H1 (cell line): ENCODE data around the gene FOXB1. TPM values are rescaled to one million over a fixed set of nuclear protein-coding genes. Genes with fewer than 3 reads are reported as not detected.

Source experiments
- CTCF ChIA-PET: fragments of 300-600 bp; sonication (Branson Sonifier 250); formaldehyde crosslinking; loops from one replicate; lab custom pipeline; 2021; ENCODE audit not compliant: partially characterized antibody; lab: Charles Lee
- POLR2A ChIA-PET: fragments of 300-600 bp; sonication (Branson Sonifier 250); formaldehyde crosslinking; loops from one replicate; lab custom pipeline; 2021; ENCODE audit warnings: inconsistent platforms; ENCODE audit not compliant: partially characterized antibody; lab: Charles Lee
- DNase-seq, 2 experiments: peaks; one replicate each; pipeline versions ENCODE4 v3.0.0 to v3.0.0-alpha.2; 2010 to 2022; ENCODE audit warnings: low spot score in 2 of 2, low read depth in 1 of 2, mixed read lengths in 1 of 2
- FAIRE-seq: peaks from 2 replicates; lab custom pipeline; 2011; peaks lifted over from hg19 to GRCh38; lab: Jason Lieb, UNC
- H2AFZ ChIP-seq: 2 replicates; pipeline ENCODE4 v1.8.1; 2012; ENCODE audit warnings: low read length, inconsistent platforms
- H2AK5ac ChIP-seq: 2 replicates; pipeline ENCODE4 v1.6.1; 2013; ENCODE audit warnings: low read depth, low read length
- H2BK120ac ChIP-seq: replicated peaks from 2 replicates; pipeline ENCODE3; 2013; ENCODE audit warnings: low read depth, low read length, inconsistent platforms
- H2BK12ac ChIP-seq: 2 replicates; pipeline ENCODE4 v1.6.1; 2013; ENCODE audit warnings: low read depth, low read length
- H2BK15ac ChIP-seq: 2 replicates; pipeline ENCODE4 v1.6.1; 2013; ENCODE audit warnings: low read length
- H2BK20ac ChIP-seq: 2 replicates; pipeline ENCODE4 v1.6.1; 2013; ENCODE audit warnings: low read length
- H2BK5ac ChIP-seq: 2 replicates; pipeline ENCODE4 v1.6.1; 2013; ENCODE audit warnings: low read depth, low read length
- H3K14ac ChIP-seq: 2 replicates; pipeline ENCODE4 v1.6.1; 2013; ENCODE audit warnings: inconsistent platforms; ENCODE audit not compliant: insufficient read length
- H3K18ac ChIP-seq: 2 replicates; pipeline ENCODE4 v1.6.1; 2013; ENCODE audit warnings: low read length; ENCODE audit errors: extremely low read depth
- H3K23ac ChIP-seq: 2 replicates; pipeline ENCODE4 v1.6.1; 2013; ENCODE audit warnings: inconsistent platforms; ENCODE audit not compliant: insufficient read length
- H3K23me2 ChIP-seq: 2 replicates; pipeline ENCODE4 v1.6.1; 2013; ENCODE audit warnings: low read depth, low read length
- H3K27ac ChIP-seq: 2 replicates; pipeline ENCODE4 v1.6.1; 2011; ENCODE audit warnings: low read depth, low read length, inconsistent platforms
- H3K27me3 ChIP-seq, 4 experiments: replicated peaks in 1 of 4; 1 replicate in 1 of 4; 2 replicates in 3 of 4; pipeline versions ENCODE4 v1.6.1 to v1.8.1; 2011 to 2013; ENCODE audit warnings: low read length in 3 of 4, mild to moderate bottlenecking in 3 of 4, inconsistent platforms in 2 of 4, mixed read lengths in 2 of 4, moderate library complexity in 1 of 4; ENCODE audit not compliant: control insufficient read depth in 3 of 4, insufficient read depth in 3 of 4; ENCODE audit errors: extremely low read depth in 1 of 4
- H3K36me3 ChIP-seq, 4 experiments: 2 replicates each; pipeline versions ENCODE4 v1.6.1 to v1.8.1; 2011 to 2013; ENCODE audit warnings: mild to moderate bottlenecking in 4 of 4, low read length in 3 of 4, moderate library complexity in 2 of 4, control low read depth in 1 of 4, inconsistent platforms in 1 of 4; ENCODE audit not compliant: insufficient read depth in 4 of 4, control insufficient read depth in 2 of 4
- H3K4ac ChIP-seq: replicated peaks from 2 replicates; pipeline ENCODE3; 2013; ENCODE audit warnings: low read length, low read depth, mixed read lengths, inconsistent platforms; ENCODE audit not compliant: insufficient read length
- H3K4me1 ChIP-seq, 4 experiments: replicated peaks in 1 of 4; 1 replicate in 1 of 4; 2 replicates in 3 of 4; pipeline versions ENCODE4 v1.6.1 to v1.8.1; 2011 to 2013; ENCODE audit warnings: low read length in 3 of 4, inconsistent platforms in 2 of 4, mixed read lengths in 1 of 4; ENCODE audit not compliant: insufficient read depth in 4 of 4, control insufficient read depth in 3 of 4
- H3K4me2 ChIP-seq, 2 experiments: 2 replicates each; pipeline versions ENCODE4 v1.6.1 to v1.8.1; 2011 to 2013; ENCODE audit warnings: low read depth in 2 of 2, low read length in 2 of 2, control low read depth in 1 of 2, inconsistent platforms in 1 of 2, mild to moderate bottlenecking in 1 of 2; ENCODE audit not compliant: insufficient read depth in 1 of 2
- H3K4me3 ChIP-seq, 4 experiments: fragments of 200-600, 300-600 bp in 1 of 4; sonication (generic), shearing (Covaris generic), sonication (Bioruptor Twin) in 1 of 4; 2 replicates each; pipeline versions ENCODE4 v1.5.1 to v1.8.1; 2011 to 2016; ENCODE audit warnings: low read length in 4 of 4, low read depth in 3 of 4, control low read depth in 2 of 4, inconsistent platforms in 2 of 4, mild to moderate bottlenecking in 2 of 4, mixed read lengths in 1 of 4, moderate library complexity in 1 of 4; ENCODE audit not compliant: insufficient read depth in 2 of 4; ENCODE audit errors: extremely low read depth in 1 of 4
- H3K56ac ChIP-seq: replicated peaks from 2 replicates; pipeline ENCODE3; 2013; ENCODE audit warnings: low read depth, mild to moderate bottlenecking, mixed read lengths, low read length, inconsistent platforms; ENCODE audit not compliant: insufficient read length
- H3K79me1 ChIP-seq: 2 replicates; pipeline ENCODE4 v1.6.1; 2013; ENCODE audit warnings: low read depth, low read length, control low read depth
- H3K79me2 ChIP-seq, 2 experiments: 2 replicates each; pipeline versions ENCODE4 v1.6.1 to v1.8.1; 2012 to 2013; ENCODE audit warnings: low read length in 2 of 2, mild to moderate bottlenecking in 2 of 2, inconsistent platforms in 1 of 2; ENCODE audit not compliant: insufficient read depth in 2 of 2, control insufficient read depth in 1 of 2
- H3K9ac ChIP-seq, 4 experiments: replicated peaks in 1 of 4; 1 replicate in 1 of 4; 2 replicates in 3 of 4; pipeline versions ENCODE4 v1.6.1 to v1.8.1; 2011 to 2013; ENCODE audit warnings: low read depth in 3 of 4, low read length in 3 of 4, control low read depth in 2 of 4, mild to moderate bottlenecking in 2 of 4, moderate library complexity in 2 of 4, inconsistent platforms in 1 of 4; ENCODE audit errors: extremely low read depth in 1 of 4
- H3K9me3 ChIP-seq, 2 experiments: 2 replicates each; pipeline versions ENCODE4 v1.6.1 to v1.8.1; 2012 to 2013; ENCODE audit warnings: mild to moderate bottlenecking in 2 of 2, moderate library complexity in 2 of 2, control low read depth in 1 of 2, inconsistent platforms in 1 of 2, low read depth in 1 of 2, low read length in 1 of 2, mixed read lengths in 1 of 2; ENCODE audit not compliant: insufficient read depth in 2 of 2
- H4K20me1 ChIP-seq, 2 experiments: replicated peaks in 1 of 2; 2 replicates each; pipeline versions ENCODE3 to v1.8.1; 2011 to 2013; ENCODE audit warnings: inconsistent platforms in 2 of 2, low read length in 2 of 2, mild to moderate bottlenecking in 1 of 2; ENCODE audit not compliant: insufficient read depth in 2 of 2, control insufficient read depth in 1 of 2
- H4K5ac ChIP-seq: 2 replicates; pipeline ENCODE4 v1.6.1; 2013; ENCODE audit warnings: low read length, low read depth, mixed read lengths, inconsistent platforms; ENCODE audit not compliant: insufficient read length
- H4K8ac ChIP-seq: 2 replicates; pipeline ENCODE4 v1.8.0; 2013; ENCODE audit warnings: mild to moderate bottlenecking, moderate library complexity, low read length, inconsistent platforms; ENCODE audit not compliant: insufficient read depth; ENCODE audit errors: extremely low read depth
- H4K91ac ChIP-seq: replicated peaks from 2 replicates; pipeline ENCODE3; 2013; ENCODE audit warnings: low read length, mixed read lengths, inconsistent platforms; ENCODE audit not compliant: insufficient read length
- ASH2L ChIP-seq: fragments of 200-600, 300-600 bp; sonication (generic); IDR thresholded peaks from one replicate; pipeline ENCODE4 v1.7.1; 2017; ENCODE audit warnings: low read length
- BRCA1 ChIP-seq: IDR thresholded peaks from 2 replicates; pipeline ENCODE4 v1.6.1; 2012; ENCODE audit warnings: low read depth, low read length, improper control_type of control experiment
- E2F6 ChIP-seq: IDR thresholded peaks from 2 replicates; pipeline ENCODE4 v1.6.1; 2012; ENCODE audit warnings: inconsistent platforms
- POU5F1 ChIP-seq: IDR thresholded peaks from 2 replicates; pipeline ENCODE4 v1.6.1; 2011; ENCODE audit warnings: low read depth, mild to moderate bottlenecking, low read length, moderate library complexity
- RAD21 ChIP-seq, 2 experiments: IDR thresholded peaks in 1 of 2; conservative IDR thresholded peaks in 1 of 2; 2 replicates each; pipeline ENCODE4 v1.6.1; 2011; ENCODE audit warnings: low read depth in 2 of 2, low read length in 2 of 2, improper control_type of control experiment in 1 of 2, inconsistent platforms in 1 of 2, mild to moderate bottlenecking in 1 of 2, moderate library complexity in 1 of 2
- RBBP5 ChIP-seq: IDR thresholded peaks from 2 replicates; pipeline ENCODE4 v1.7.1; 2012; ENCODE audit warnings: low read depth, mild to moderate bottlenecking, inconsistent platforms, low read length, moderate library complexity, borderline replicate concordance
- SP1 ChIP-seq: IDR thresholded peaks from 2 replicates; pipeline ENCODE4 v1.6.1; 2011; ENCODE audit warnings: low read depth, low read length
- TEAD4 ChIP-seq: IDR thresholded peaks from 2 replicates; pipeline ENCODE4 v1.6.1; 2012; ENCODE audit warnings: low read depth, low read length, inconsistent platforms, mixed read lengths
- WGBS, 2 experiments: shearing (Covaris generic) in 1 of 2; methylation state at CpG; one replicate each; pipeline versions ENCODE4 v1.1.6 to v1.1.7; 2013 to 2015; ENCODE audit warnings: low lambda C conversion rate in 2 of 2, mixed read lengths in 2 of 2, inconsistent platforms in 1 of 2, low coverage in 1 of 2, missing lambda C conversion rate in 1 of 2; ENCODE audit not compliant: insufficient replicate concordance in 2 of 2, insufficient coverage in 1 of 2, insufficient read length in 1 of 2; ENCODE audit errors: extremely low coverage in 1 of 2, missing lambda C conversion rate in 1 of 2; 5-methylcytosine and 5-hydroxymethylcytosine counted together
- polyA plus RNA-seq, 7 experiments: library from polyadenylated mRNA; depleted of rRNA in 3 of 7; stranded (reverse) in 5 of 7; unstranded in 2 of 7; fragments of >200 nt in 5 of 7; fragments of 200-250 nt in 2 of 7; gene quantifications; 1 replicate in 5 of 7; 2 replicates in 1 of 7; 4 replicates in 1 of 7; pipeline versions ENCODE4 v1.2.1 to v1.2.3, GENCODE V29; 2011 to 2013; ENCODE audit warnings: missing spikeins in 2 of 7, mixed read lengths in 2 of 7
- total RNA-seq: library from RNA; stranded (reverse); fragmentation: NEBNext Ultra II Directional; extraction: Animal tissue kit (Norgen Biotek cat#: 25700); gene quantifications from 2 replicates; pipeline ENCODE4 v1.2.1, GENCODE V29; 2021

Gene FOXB1
- total and polyA plus RNA-seq, 2 of the 8 experiments (the other 6 are each of a cell fraction or from before 2014, with no cell fraction given), result 0.92 to 1.5 TPM

GRCh38 chr15:60003243-60004008 is 685 bp upstream of the FOXB1 start:
- peaks cover 16 to 45% (median 26%) of the 10 kb centered on the region in 4 experiments for H3K4me1 ChIP-seq
- peaks cover 0 to 11% of the 10 kb centered on the region in 2 experiments; a peak in 1 of 4 replicates for H3K79me2 ChIP-seq
- H4K91ac ChIP-seq, result no peak overlapping the region
- no peaks in the 10 kb centered on the region; a peak in 1 of 4 replicates for H3K9me3 ChIP-seq
- H3K27ac ChIP-seq, result no peak overlapping the region
- H3K9ac ChIP-seq, result no peak overlapping the region
- no peak overlapping the region for H3K23ac ChIP-seq
- H4K8ac ChIP-seq, result 0 out of 2 replicates have a peak overlapping the region, but pooled peaks have one; percentile 19
- H3K4me2 ChIP-seq, result peak overlapping the region; percentile 98 to 100
- no peak overlapping the region for H2BK120ac ChIP-seq
- no peak overlapping the region; the same call in 1 of the 2 replicates for H3K18ac ChIP-seq
- DNase-seq (no peak), FAIRE-seq (peak; percentile 28)
- CTCF ChIA-PET, result interaction anchor here (0.6 to 2.7 kb wide), 10 partner anchors 9 to 279 kb away, joined by 3 to 33 read pairs (median 4); no protein-coding TSS in a partner anchor
- H3K36me3 ChIP-seq, result peaks cover 0 to 4% (median 0%) of the 10 kb centered on the region in 4 experiments; a peak in 2 of 8 replicates
- no peak overlapping the region for H4K5ac ChIP-seq
- no peak overlapping the region for H2AK5ac ChIP-seq
- H3K4me3 ChIP-seq, result peak overlapping the region; percentile 54 to 74 (median 62)
- H3K4ac ChIP-seq, result no peak overlapping the region
- TF ChIP-seq RAD21 (IDR thresholded peaks at IDR 0.05 in 1 of 2, conservative IDR thresholded peaks at IDR 0.05 in 1 of 2; ENCODE audit: low read depth in 2 of 2, low read length in 2 of 2) (no peak), E2F6 (no peak), ASH2L (peak; percentile 5), TEAD4 (no peak), POU5F1 (no peak), SP1 (no peak), BRCA1 (no peak), RBBP5 (0 out of 2 replicates have a peak, but pooled peaks have one; percentile 15)
- TF ChIP-seq, all 59 proteins: peak for 2
- H2BK20ac ChIP-seq, result no peak overlapping the region
- peaks cover 25 to 70% (median 58%) of the 10 kb centered on the region in 4 experiments; a peak in 6 of 7 replicates for H3K27me3 ChIP-seq
- POLR2A ChIA-PET, result interaction anchor here (1.5 to 3.3 kb wide), 2 partner anchors 9 to 75 kb away, joined by 4 to 24 read pairs; no protein-coding TSS in a partner anchor
- H2BK12ac ChIP-seq, result no peak overlapping the region
- no peak overlapping the region for H3K14ac ChIP-seq
- no peak overlapping the region for H2AFZ ChIP-seq
- no peak overlapping the region for H2BK15ac ChIP-seq
- H4K20me1 ChIP-seq, result peaks cover 0 to 3% of the 10 kb centered on the region in 2 experiments
- no peak overlapping the region for H2BK5ac ChIP-seq
- no peak overlapping the region for H3K56ac ChIP-seq
- H3K79me1 ChIP-seq, result no peaks in the 10 kb centered on the region
- H3K23me2 ChIP-seq, result peaks cover 46% of the 10 kb centered on the region
- 1% methylated on average over 21 of the region's 24 CpGs; no CpG with 5 or more reads in 1 of the 2 experiments for WGBS, 2 experiments
